HG03558 (cell line): ENCODE measurements around the gene GALNT6.

Experiments
- ATAC-seq: cut with Tn5 transposase; IDR thresholded peaks from one replicate; pipeline ENCODE4 v1.9.1; 2021; ENCODE audit warnings: moderate number of reproducible peaks; ENCODE audit not compliant: unreplicated experiment; ENCODE audit errors: extremely low read depth

GALNT6 gene

DNA sequence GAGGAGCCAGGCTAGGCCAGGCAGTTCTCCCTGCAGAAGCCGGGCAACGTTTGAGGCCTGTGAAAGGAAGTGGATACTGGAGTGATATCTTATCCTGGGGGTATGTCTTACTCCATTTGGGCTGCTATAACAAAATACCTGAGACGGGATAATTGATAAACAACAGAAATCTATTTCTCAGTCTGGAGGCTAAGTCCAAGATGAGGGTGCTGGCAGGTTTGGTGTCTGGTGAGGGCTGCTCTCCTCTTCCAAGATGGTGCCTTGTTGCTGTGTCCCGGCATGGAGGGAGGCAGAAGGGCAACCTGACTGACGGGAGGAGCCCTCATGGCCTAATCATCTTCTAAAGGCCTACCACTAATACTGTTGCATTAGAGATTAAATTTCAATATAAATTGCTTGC, 15.7 kb upstream of the GALNT6 start:
- ATAC-seq = no peak

- ATAC-seq = no peak
These were observed 15.1 kb upstream of the GALNT6 start for GRCh38 chr12:51406290-51406689.

DNA sequence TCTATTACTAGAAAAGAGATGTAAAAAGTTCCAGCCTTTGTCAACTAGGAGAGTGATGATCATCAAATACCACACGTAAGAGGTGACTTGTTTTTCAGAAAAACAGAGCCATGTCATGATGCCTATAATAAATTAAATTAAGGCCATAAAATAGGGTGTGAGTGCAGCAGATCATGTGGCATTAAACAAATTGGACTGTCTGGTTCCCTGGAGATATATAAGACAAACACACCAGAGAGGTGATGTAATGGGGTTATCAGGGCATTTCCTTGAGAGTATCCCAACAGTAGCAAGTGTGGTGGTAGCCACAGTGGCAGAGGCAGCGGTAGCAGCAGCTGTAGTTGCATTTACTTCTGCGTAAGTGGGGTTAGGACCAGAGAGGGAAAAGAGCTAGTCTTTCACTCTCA, 14.6 kb upstream of the GALNT6 start:
- ATAC-seq = no peak

DNA sequence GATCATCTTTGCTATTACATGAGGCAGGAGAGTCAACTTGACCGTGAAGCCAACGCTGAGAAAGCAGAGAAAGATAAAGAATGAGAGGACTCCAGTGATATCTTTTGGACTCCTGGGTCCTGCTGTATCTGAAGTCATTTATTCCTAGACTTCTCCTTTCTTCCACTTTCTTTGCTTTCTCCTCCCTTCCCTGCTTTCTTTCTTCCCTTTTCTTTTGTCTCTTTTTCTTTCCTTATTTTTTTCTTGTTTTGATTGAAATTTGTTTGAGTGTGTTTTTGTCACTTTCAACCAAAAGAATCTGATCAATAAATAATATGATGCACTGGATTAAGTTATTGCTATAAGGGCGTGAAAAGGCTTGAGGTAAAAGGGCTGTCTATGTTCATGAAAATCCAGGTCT, 13.4 kb upstream of the GALNT6 start:
- no peak for ATAC-seq

DNA sequence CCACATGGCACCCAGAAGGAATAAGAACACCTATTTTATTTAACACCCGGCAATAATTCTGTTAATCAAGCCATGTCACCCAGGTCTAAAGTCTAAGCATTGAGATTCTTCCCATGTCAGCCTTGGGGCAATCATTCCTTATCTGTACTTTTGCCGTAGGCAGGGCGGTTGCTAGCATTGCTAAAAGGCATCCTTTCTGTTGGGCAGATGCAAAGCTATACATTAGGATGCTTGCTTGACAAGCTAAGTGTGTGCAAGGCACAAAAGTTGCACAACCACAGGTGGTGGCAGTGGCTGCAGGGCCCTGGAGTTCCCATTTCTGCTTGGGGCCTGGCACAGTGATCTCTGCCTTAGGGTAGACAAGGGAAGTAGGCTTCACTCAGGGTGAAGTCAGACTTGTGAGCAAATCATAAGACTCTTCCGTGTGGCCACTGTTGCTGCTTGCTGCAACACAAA, 12.5 kb upstream of the GALNT6 start:
- no peak for ATAC-seq

- ATAC-seq = no peak
These were observed 12.0 kb upstream of the GALNT6 start for GRCh38 chr12:51403159-51403558.

- no peak for ATAC-seq
These were observed 10.7 kb upstream of the GALNT6 start for GRCh38 chr12:51401900-51402299.

DNA sequence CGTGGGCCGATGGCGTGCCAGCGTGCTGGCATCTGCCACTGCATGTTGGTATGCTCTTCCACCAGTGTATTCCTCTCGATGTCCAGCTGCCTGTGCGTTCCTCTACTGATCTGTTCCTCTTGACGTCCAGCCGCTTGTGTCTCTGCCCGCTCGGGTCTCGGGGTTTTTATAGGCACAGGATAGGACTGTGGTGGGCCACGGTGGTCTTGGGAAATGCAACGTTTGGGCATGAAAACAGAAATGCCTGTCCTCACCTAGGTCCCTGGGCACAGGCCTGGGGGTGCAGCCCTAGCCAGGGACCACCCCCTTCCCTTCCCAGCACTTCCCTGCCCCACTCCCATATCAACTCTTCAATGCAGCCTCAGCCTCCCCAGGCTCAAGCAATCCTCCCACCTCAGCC, 10.3 kb upstream of the GALNT6 start:
- no peak for ATAC-seq

- no peak for ATAC-seq
These were observed 9.8 kb upstream of the GALNT6 start for GRCh38 chr12:51401020-51401419.

GRCh38 chr12:51399891-51400290, 8.7 kb upstream of the GALNT6 start:
- ATAC-seq = no peak

DNA sequence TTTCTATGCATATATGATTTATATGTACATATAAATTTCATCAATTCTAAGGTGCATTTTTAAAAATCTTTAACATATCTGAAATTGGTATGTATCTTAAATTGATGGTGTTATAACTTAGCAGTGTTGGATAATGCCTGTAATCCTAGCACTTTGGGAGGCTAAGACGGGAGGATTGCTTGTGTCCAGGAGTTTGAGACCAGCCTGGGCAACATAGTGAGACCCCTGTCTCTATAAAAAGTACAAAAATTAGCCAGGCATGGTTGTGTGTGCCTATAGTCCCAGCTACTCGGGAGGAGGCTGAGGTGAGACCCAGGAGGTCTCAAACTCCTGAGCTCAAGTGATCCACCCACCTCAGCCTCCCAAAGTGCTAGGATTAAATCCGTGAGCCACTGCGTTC, 6.5 kb upstream of the GALNT6 start:
- no peak for ATAC-seq

- no peak for ATAC-seq
These were observed 4.4 kb upstream of the GALNT6 start for GRCh38 chr12:51395283-51396230.

DNA sequence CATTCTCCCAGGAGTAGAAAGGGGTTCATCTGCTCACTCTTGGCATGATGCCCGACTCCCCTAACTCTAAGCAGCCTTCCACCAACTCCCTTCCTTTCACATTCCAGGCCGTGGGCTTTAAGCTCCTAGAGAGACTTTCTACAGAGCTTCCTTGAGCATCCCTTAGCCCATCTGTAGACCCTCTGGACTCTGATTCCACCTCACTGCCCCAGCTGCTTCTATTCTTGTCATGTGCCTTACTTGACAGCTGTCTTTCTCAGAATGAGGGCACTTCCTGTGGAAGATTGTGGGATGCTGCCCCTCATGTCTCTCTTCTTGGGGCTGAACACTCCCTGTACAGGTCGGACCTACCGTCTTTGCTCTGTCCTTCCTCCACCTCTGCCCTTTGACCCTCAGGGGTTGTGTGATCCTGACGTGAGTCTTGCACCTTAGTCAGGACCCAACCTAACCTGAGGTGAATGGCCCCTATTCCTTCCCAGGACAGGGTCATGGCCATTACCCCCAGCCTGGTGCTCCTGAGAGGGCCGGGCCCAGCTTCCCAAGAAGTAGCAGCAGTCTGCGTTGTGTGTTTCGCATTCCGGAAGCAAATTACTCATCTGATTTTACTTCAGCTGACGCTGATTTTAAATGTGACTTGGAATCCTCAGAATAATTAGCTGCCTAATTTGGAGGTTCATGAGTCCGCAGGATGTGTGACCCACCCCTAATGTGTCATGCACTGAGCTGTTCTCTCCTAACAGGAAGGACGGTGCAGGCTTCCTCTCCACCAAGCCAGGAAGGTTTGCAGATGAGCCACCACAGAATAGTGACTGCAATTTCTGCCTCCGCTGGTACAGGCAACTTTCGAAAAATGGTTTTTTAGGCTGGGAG, 2.7 kb upstream of the GALNT6 start:
- no peak for ATAC-seq

- ATAC-seq = no peak
These were observed 1.5 kb upstream of the GALNT6 start for GRCh38 chr12:51392556-51393237.

DNA sequence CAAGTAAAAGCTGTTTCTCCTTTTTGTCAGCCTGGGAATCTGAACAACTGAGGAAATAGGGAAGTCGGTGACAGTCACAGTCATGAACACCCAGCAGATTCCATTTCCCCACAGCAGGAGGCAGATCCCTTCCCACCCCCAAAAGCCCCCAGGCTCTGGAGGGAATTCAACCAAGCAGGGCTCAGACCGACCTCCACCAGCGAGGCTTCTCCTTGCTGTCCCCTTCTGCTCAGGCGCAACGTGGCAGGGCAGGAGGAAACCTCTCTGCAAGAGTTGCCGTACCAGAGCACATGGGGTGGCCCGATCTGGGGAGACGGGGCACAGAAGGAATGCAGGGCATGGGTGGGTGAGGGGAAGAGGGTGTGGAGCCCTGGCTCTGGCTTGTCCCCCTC, 319 bp downstream of the GALNT6 start:
- ATAC-seq = no peak

GRCh38 chr12:51390457-51390856, 749 bp downstream of the GALNT6 start:
- no peak for ATAC-seq

GRCh38 chr12:51389302-51389999, 1.8 kb downstream of the GALNT6 start:
- ATAC-seq = no peak

DNA sequence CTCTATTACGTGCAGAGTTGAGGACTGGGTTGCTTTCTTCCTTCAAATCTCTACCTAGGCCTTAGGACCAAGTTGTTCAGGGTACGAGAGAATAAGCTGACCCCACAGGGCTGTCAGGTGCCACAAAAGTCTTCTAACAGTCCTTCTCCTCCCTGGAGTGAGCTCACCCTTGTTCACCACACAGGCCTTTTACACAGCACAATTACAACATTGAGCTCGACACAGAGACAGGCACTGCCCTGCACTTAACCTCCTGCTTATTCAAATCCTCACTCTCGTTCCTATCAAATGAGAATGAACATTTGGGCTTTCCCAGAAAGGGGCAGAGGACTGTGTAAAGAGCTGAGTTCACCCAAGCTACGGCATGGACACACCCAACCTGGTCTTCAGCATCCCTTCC, 2.4 kb downstream of the GALNT6 start:
- no peak for ATAC-seq

GRCh38 chr12:51388069-51388799, 3.0 kb downstream of the GALNT6 start:
- no peak for ATAC-seq
